Fibroblast of mammary gland (primary cell): ENCODE measurements around the gene VSX1.

Experiments
- DNase-seq: peaks from one replicate; pipeline ENCODE4 v3.0.0-alpha.2; 2010; ENCODE audit warnings: low read depth
- H3K4me3 ChIP-seq: 2 replicates; pipeline ENCODE4 v1.5.1; 2011; ENCODE audit warnings: low read depth, mild to moderate bottlenecking, low read length, moderate library complexity; ENCODE audit not compliant: control insufficient read depth
- CTCF ChIP-seq: conservative IDR thresholded peaks from 2 replicates; pipeline ENCODE4 v1.5.1; 2011; ENCODE audit warnings: low read depth, low read length, inconsistent platforms; ENCODE audit not compliant: control insufficient read depth, insufficient read depth

Gene VSX1

DNA sequence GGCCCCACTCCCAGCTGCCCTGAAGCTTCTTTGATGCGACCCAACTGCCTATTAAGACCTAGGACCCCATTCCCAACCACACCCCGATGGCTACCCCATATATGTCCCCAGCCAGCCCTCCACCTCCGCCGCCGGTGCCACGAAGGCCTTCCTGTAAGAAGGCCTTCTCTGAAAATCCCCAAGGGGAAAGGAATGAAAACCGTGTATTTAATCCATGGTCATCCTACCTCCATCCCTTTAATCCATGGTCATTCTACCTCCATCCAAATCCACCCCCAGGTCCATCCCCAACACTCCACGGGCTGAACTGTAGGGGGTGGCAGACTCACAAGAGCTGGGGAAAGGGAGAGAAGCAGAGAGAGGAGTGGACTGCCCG is 545 bp upstream of the VSX1 start:
- no peak overlapping the region for H3K4me3 ChIP-seq
- peak; percentile 11 for TF ChIP-seq CTCF
- no peak for DNase-seq

- no peak overlapping the region for H3K4me3 ChIP-seq
- TF ChIP-seq CTCF = no peak
- DNase-seq = no peak
Observed at GRCh38 chr20:25081065-25081729, 744 bp downstream of the VSX1 start.

- DNase-seq = no peak
Observed at GRCh38 chr20:25079171-25079570, 2.8 kb downstream of the VSX1 start.

GRCh38 chr20:25078662-25079061 is 3.3 kb downstream of the VSX1 start:
- no peak overlapping the region for H3K4me3 ChIP-seq

More at GRCh38 chr20:25079171-25079570, 2.8 kb downstream of the VSX1 start:
- no peak for TF ChIP-seq CTCF
- H3K4me3 ChIP-seq = no peak overlapping the region

DNA sequence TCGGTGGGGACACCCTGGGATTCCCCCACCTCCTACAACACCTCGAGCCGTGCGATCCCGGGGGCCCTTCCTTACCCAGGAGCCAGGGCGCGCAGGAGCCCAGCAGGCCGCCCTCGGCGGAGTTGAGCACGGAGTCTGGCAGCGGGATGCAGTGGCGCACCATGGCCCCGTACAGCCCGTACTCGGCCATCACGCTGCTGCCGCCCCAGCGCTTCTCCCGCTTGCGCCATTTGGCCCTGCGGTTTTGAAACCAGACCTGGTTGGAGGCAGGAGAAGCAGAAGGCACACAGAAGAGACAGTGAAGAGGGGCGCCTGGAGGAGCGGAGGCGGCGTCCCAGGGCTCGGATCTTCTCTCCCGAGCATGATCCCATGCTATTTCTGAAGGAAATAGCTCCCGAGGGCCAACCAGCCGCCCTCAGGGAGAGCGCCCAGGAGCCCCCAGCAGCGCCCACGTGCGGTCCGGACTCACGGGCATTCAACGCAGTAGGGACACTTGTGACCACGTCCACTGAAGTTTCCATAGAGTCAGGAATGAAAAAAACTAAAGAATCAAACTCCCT is 4.3 kb downstream of the VSX1 start:
- no peak overlapping the region for H3K4me3 ChIP-seq
- no peak for TF ChIP-seq CTCF
- peak; percentile 33 for DNase-seq

More at GRCh38 chr20:25078662-25079061, 3.3 kb downstream of the VSX1 start:
- DNase-seq = no peak
- no peak for TF ChIP-seq CTCF

- no peak overlapping the region for H3K4me3 ChIP-seq
- TF ChIP-seq CTCF = peak; percentile 35
- DNase-seq = peak; percentile 45
Observed at GRCh38 chr20:25076731-25077609, 5.0 kb downstream of the VSX1 start.
